Spleen (tissue), 11 donors: ENCODE measurements around the gene BCL2. TPM values are rescaled to one million over a fixed set of nuclear protein-coding genes. Genes with fewer than 3 reads are reported as not detected.

Experiments used
- DNase-seq: peaks from one replicate; pipeline ENCODE4 v3.0.0-alpha.2; 2020
- H3K27ac ChIP-seq, 8 donors: fragments of 200-600 bp; sonication (generic) in 7 of 8; 1 replicate in 4 of 8; 2 replicates in 4 of 8; pipeline versions ENCODE4 v1.5.0 to v1.8.0; 2016 to 2021; ENCODE audit warnings: inconsistent platforms in 4 of 8, mild to moderate bottlenecking in 4 of 8, moderate library complexity in 1 of 8
- H3K27me3 ChIP-seq, 7 donors: fragments of 200-600 bp; sonication (generic) in 6 of 7; replicated peaks in 1 of 7; 1 replicate in 4 of 7; 2 replicates in 3 of 7; pipeline versions ENCODE4 v1.5.0 to v1.8.0; 2016 to 2021; ENCODE audit warnings: inconsistent platforms in 3 of 7, mild to moderate bottlenecking in 1 of 7
- H3K36me3 ChIP-seq, 6 donors: fragments of 200-600 bp; sonication (generic) in 5 of 6; 1 replicate in 4 of 6; 2 replicates in 2 of 6; pipeline versions ENCODE4 v1.5.0 to v1.8.0; 2016 to 2021; ENCODE audit warnings: inconsistent platforms in 2 of 6
- H3K4me1 ChIP-seq, 6 donors: fragments of 200-600 bp; sonication (generic) in 5 of 6; 1 replicate in 3 of 6; 2 replicates in 3 of 6; pipeline versions ENCODE4 v1.5.0 to v1.8.0; 2016 to 2021; ENCODE audit warnings: inconsistent platforms in 3 of 6
- H3K4me3 ChIP-seq, 8 donors: fragments of 200-600 bp; sonication (generic) in 7 of 8; 1 replicate in 4 of 8; 2 replicates in 4 of 8; pipeline versions ENCODE4 v1.5.0 to v1.8.0; 2016 to 2021; ENCODE audit warnings: inconsistent platforms in 4 of 8, mild to moderate bottlenecking in 4 of 8, moderate library complexity in 2 of 8
- H3K9me3 ChIP-seq, 8 donors: fragments of 200-600 bp; sonication (generic) in 7 of 8; 1 replicate in 4 of 8; 2 replicates in 4 of 8; pipeline versions ENCODE4 v1.5.0 to v1.8.0; 2016 to 2021; ENCODE audit warnings: inconsistent platforms in 4 of 8
- POLR2A ChIP-seq, 3 donors: fragments of 450-650 bp; IDR thresholded peaks; one replicate each; pipeline ENCODE4 v1.5.1; 2017; ENCODE audit warnings: antibody characterized with exemption in 3 of 3, mild to moderate bottlenecking in 1 of 3
- POLR2AphosphoS5 ChIP-seq, 3 donors: sonication (generic); formaldehyde crosslinking; IDR thresholded peaks; one replicate each; pipeline ENCODE4 v1.5.1; 2017; ENCODE audit warnings: antibody characterized with exemption in 3 of 3
- WGBS, 5 donors: extraction: QIAGEN DNeasy Blood & Tissue Kit in 3 of 5; methylation state at CpG; one replicate each; pipeline versions ENCODE4 v1.1.5 to v1.1.7; 2013 to 2018; 5-methylcytosine and 5-hydroxymethylcytosine counted together
- intact Hi-C: fragments of 100-400 bp; cut with DNase I; formaldehyde crosslinking; loops from one replicate; pipeline ENCODE4 v1.15.0; 2023; ENCODE audit warnings: low total_unique reads
- polyA plus RNA-seq, 3 donors: library from polyadenylated mRNA; stranded (reverse); fragments of 200-250 nt; gene quantifications; one replicate each; pipeline ENCODE4 v1.2.1, GENCODE V29; 2013
- total RNA-seq, 7 donors: library from RNA; depleted of rRNA in 3 of 7; stranded (reverse); fragments of >200 nt in 3 of 7; fragmentation: NEBNext Ultra II Directional in 4 of 7; extraction: Animal tissue kit (Norgen Biotek cat#: 25700) in 4 of 7; gene quantifications; one replicate each; pipeline versions ENCODE4 v1.1.0 to v1.2.1, GENCODE V29; 2016 to 2021
- TF ChIP-seq, protein P1 (sequence below), 11 experiments: fragments of 200-600 bp in 7 of 11; fragments of 450-650 bp in 4 of 11; sonication (generic) in 4 of 11; IDR thresholded peaks in 8 of 11; conservative IDR thresholded peaks in 3 of 11; 1 replicate in 7 of 11; 2 replicates in 4 of 11; pipeline versions ENCODE4 v1.4.0 to v1.8.0; 2016 to 2021; ENCODE audit warnings: antibody characterized with exemption in 11 of 11, inconsistent platforms in 4 of 11, mild to moderate bottlenecking in 1 of 11
- donor health status: healthy with polysubstance abuse.
- donor health status: DM: no; HTN: no; CAD: no; lungs with moderate emphysema.
- donor health status: DM: no; HTN: no; CAD: no.
- donor health status: Bipolar disorder and iron deficiency.
- donor health status: healthy.
- donor health status: DM: no; HTN: no; CAD: no.
- donor health status: DM: yes; HTN: yes; CAD: no.

BCL2 gene
- total and polyA plus RNA-seq, 10 donors: 9.6 to 112 (median 69.1) TPM

GRCh38 chr18:63299837-63300745, 19.5 kb downstream of the BCL2 start:
- intact Hi-C loops: no loop called here

DNA sequence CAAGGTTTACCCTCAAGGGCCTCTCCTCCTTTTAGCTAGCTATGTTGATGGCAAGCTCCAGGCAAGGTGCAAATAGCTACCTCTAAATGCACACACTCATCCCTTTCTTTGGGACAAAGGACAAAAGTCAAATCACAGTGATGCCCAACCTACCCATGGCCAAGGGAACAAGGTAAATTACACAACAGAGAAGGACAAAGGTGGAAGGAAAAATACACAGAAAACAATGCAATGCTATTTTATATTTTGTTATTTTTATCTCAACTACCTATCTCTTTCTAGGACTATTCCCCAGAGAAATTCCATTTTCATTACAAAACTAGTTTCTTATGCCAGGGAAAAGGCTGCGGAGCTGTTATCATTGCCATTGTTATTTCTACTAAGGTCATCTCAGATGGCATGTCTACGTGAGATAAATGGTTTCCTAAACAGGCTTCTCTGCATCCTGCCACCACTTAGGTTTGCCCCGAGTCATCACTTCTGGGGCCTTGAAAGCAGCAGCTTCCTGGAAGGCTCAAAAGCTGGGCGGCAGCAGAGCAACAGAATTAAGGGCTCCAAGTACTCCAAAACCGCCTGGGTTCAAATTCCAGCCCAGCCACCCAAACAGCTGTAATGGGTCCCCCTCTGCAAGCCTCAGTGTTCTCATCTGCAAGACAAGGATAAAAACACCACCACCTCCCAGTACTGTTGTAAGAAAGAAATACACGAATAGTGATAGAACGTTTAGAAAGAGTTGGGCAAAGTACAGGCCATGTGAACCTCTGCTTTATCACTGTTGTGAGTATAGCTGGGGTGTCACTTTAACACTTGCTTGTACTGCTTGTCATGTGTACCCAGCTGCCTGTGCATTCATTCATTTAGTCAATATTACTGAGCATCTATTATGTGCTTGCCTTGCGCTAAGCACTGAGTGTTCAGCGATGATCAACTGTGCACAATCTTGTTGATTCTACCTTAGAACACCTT, 20.9 kb downstream of the BCL2 start:
- no peak overlapping the region for H3K4me3 ChIP-seq
- intact Hi-C loops: no loop called here
- 64 to 69% (median 66%) methylated on average over 9 of the region's 9 CpGs for WGBS, 5 donors
- peak overlapping the region in 7 of 8 donors; percentile 15 to 82 (median 71) for H3K27ac ChIP-seq
- peaks cover 0 to 52% (median 2%) of the 10 kb centered on the region in 6 donors for H3K36me3 ChIP-seq
- TF ChIP-seq POLR2AphosphoS5 (IDR thresholded peaks at IDR 0.05): peak in 2 of 3 donors; percentile 47 to 77
- TF ChIP-seq, protein P1, sequence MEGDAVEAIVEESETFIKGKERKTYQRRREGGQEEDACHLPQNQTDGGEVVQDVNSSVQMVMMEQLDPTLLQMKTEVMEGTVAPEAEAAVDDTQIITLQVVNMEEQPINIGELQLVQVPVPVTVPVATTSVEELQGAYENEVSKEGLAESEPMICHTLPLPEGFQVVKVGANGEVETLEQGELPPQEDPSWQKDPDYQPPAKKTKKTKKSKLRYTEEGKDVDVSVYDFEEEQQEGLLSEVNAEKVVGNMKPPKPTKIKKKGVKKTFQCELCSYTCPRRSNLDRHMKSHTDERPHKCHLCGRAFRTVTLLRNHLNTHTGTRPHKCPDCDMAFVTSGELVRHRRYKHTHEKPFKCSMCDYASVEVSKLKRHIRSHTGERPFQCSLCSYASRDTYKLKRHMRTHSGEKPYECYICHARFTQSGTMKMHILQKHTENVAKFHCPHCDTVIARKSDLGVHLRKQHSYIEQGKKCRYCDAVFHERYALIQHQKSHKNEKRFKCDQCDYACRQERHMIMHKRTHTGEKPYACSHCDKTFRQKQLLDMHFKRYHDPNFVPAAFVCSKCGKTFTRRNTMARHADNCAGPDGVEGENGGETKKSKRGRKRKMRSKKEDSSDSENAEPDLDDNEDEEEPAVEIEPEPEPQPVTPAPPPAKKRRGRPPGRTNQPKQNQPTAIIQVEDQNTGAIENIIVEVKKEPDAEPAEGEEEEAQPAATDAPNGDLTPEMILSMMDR (IDR thresholded peaks at IDR 0.05 in 8 of 11, conservative IDR thresholded peaks at IDR 0.05 in 3 of 11): no peak
- no peaks in the 10 kb centered on the region for H3K27me3 ChIP-seq
- no peaks in the 10 kb centered on the region for H3K9me3 ChIP-seq
- H3K4me1 ChIP-seq: peaks cover 40 to 95% (median 74%) of the 10 kb centered on the region in 6 donors
- DNase-seq: peak; percentile 82

More at GRCh38 chr18:63299837-63300745, 19.5 kb downstream of the BCL2 start:
- WGBS, 5 donors: 38 to 55% (median 48%) methylated on average over 5 of the region's 5 CpGs
- TF ChIP-seq POLR2AphosphoS5 (IDR thresholded peaks at IDR 0.05) (no peak), POLR2A (IDR thresholded peaks at IDR 0.05) (no peak)
- TF ChIP-seq, protein P1 (IDR thresholded peaks at IDR 0.05 in 8 of 11, conservative IDR thresholded peaks at IDR 0.05 in 3 of 11): no peak
- H3K4me1 ChIP-seq: peaks cover 45 to 99% (median 81%) of the 10 kb centered on the region in 6 donors
- DNase-seq: no peak
- peaks cover 0 to 44% (median 2%) of the 10 kb centered on the region in 6 donors for H3K36me3 ChIP-seq
- no peaks in the 10 kb centered on the region for H3K27me3 ChIP-seq
- H3K9me3 ChIP-seq: no peaks in the 10 kb centered on the region
- no peak overlapping the region for H3K4me3 ChIP-seq
- H3K27ac ChIP-seq: peak overlapping the region in 7 of 8 donors; percentile 6 to 82 (median 71)

DNA sequence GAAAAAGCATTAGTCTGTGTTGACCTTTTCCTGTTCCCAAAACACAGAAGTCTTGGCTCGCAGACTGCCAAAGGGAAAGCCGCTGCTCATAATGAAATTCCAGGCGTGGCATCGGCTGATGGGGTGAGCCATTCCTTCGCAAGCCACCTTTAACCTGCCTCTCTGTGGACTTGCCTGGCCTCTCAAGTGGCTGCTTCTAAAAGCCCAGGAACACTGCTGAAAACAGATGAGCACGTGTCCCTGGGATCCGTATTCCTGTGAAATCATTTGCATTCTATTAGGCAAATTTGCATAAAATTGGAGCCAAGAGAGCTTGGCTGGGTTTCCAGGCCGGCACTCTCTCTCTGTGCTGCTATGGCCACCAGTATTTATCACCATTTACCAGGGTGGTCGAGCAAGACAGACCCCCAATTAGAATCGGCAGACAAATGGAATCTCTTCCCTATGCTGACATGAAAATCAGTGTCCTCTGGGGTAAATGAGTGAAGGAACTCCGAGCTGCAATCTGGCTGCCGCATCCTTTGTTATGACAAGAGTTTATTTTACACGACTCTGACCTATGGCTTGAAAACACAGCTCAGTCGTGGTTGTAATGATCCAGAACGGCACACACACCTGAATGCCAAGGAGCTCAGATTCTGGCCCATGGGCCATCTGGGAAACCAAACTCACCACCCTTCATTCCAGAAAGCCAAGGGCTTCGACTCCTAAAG, 21.7 kb downstream of the BCL2 start:
- peak overlapping the region in 7 of 8 donors; percentile 15 to 82 (median 71) for H3K27ac ChIP-seq
- no peak for DNase-seq
- no peak for TF ChIP-seq POLR2A (IDR thresholded peaks at IDR 0.05)
- TF ChIP-seq, protein P1 (IDR thresholded peaks at IDR 0.05 in 8 of 11, conservative IDR thresholded peaks at IDR 0.05 in 3 of 11): no peak
- no peak for TF ChIP-seq POLR2AphosphoS5 (IDR thresholded peaks at IDR 0.05)
- H3K36me3 ChIP-seq: peaks cover 0 to 55% (median 2%) of the 10 kb centered on the region in 6 donors
- no peaks in the 10 kb centered on the region for H3K9me3 ChIP-seq
- no peak overlapping the region for H3K4me3 ChIP-seq
- intact Hi-C loops: no loop called here
- 63 to 81% (median 68%) methylated on average over 16 of the region's 16 CpGs for WGBS, 5 donors
- H3K27me3 ChIP-seq: no peaks in the 10 kb centered on the region
- peaks cover 38 to 95% (median 74%) of the 10 kb centered on the region in 6 donors for H3K4me1 ChIP-seq
